Fibroblast of lung (primary cell): Measurements from ENCODE around the gene MOXD1.

Experiments
- EZH2 ChIP-seq: IDR thresholded peaks from 2 replicates; pipeline ENCODE4 v1.5.1; 2012; ENCODE audit warnings: low read length, control low read depth, mild to moderate bottlenecking; ENCODE audit errors: missing control alignments
- TF ChIP-seq, protein P1 (sequence below), 2 donors: IDR thresholded peaks in 1 of 2; conservative IDR thresholded peaks in 1 of 2; 1 replicate in 1 of 2; 2 replicates in 1 of 2; pipeline ENCODE4 v1.5.1; 2011 to 2012; ENCODE audit warnings: low read length in 2 of 2, control low read depth in 1 of 2, inconsistent platforms in 1 of 2, low read depth in 1 of 2, mild to moderate bottlenecking in 1 of 2

DNA sequence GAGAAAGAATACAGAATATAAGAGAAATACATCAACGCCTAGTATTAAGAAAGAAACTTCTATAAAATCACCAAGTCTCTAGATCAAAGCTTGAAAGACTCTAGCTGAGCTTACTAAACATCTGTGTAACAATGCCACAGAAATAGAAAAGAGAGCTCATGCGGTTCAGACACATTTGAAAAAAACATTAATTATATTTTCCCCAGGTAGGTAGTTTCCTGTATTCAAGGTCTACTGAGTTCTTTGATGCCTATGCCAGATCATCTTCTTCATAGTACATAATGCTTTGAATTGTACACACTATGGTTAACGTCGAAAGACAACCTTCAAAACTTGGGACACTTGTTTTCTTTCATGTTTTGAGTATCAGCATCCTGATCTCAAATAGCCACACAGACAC is 11.3 kb downstream of the MOXD1 start:
- TF ChIP-seq, protein P1, sequence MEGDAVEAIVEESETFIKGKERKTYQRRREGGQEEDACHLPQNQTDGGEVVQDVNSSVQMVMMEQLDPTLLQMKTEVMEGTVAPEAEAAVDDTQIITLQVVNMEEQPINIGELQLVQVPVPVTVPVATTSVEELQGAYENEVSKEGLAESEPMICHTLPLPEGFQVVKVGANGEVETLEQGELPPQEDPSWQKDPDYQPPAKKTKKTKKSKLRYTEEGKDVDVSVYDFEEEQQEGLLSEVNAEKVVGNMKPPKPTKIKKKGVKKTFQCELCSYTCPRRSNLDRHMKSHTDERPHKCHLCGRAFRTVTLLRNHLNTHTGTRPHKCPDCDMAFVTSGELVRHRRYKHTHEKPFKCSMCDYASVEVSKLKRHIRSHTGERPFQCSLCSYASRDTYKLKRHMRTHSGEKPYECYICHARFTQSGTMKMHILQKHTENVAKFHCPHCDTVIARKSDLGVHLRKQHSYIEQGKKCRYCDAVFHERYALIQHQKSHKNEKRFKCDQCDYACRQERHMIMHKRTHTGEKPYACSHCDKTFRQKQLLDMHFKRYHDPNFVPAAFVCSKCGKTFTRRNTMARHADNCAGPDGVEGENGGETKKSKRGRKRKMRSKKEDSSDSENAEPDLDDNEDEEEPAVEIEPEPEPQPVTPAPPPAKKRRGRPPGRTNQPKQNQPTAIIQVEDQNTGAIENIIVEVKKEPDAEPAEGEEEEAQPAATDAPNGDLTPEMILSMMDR (conservative IDR thresholded peaks at IDR 0.05 in 1 of 2, IDR thresholded peaks at IDR 0.05 in 1 of 2; ENCODE audit: low read depth in 1 of 2, low read length in 2 of 2): no peak
- TF ChIP-seq EZH2: no peak
